Measurements from ENCODE around the gene ABI2.
"Not testable (repeated sequence)": the region's sequence is repeated elsewhere in the genome, so short reads cannot be mapped to it uniquely, and the experiment has no call there.

Gene ABI2

DNA sequence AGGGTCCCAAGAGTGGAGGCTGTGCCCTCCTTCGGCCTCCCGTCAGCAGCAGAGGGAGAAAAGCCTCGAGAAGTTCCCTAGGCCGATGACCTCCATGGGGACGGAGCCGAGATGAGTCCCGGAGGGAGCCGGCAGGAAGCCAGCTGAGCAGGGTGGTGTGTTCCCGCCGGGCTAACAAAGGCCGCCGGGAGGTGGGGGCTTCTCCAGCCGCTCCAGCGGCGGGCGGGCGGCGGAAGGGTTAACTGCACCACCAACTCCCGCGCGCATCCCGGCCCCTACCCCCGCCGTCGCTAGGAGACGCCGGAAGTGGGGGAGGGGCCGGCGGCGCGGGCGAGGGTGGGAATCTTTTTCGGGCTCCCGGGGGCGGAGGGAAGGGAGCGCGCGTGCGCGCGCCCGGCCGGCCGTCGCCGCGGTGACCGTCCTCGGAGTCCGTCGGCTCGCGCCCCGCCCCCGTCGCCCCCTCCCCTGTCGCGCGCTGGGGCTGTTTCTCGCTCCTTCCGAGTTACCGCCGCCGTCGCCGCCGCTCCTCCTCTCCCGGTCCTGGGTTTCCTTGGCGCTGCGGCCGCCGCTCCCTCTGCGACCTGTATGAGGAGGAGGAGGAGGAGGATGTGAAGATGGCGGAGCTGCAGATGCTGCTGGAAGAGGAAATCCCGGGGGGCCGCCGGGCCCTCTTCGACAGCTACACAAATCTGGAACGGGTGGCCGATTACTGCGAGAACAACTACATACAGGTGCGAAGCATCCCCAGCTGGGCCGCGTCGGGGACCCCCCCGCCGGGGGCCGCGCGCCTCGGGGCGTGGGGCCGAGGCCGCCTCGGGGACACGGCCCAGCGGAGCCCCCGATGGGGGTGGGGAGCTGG lies at the start of gene ABI2:
Gene ABI2 (plus strand): TSS at position 494 of the 859 bp plus-strand sequence. CDS start 121 bp downstream, at position 615.
- in situ Hi-C loops (cut with MboI; ENCODE audit: low pct_unique_long_range_greater_than_20kb, low sequenced_read_pairs): no loop called here
- DNase-seq: peak; percentile 90

- no peak for DNase-seq
- in situ Hi-C loops (cut with MboI; ENCODE audit: low pct_unique_long_range_greater_than_20kb, low sequenced_read_pairs): no loop called here
These were observed 48.9 kb upstream of the ABI2 start for GRCh38 chr2:203279288-203279687.

GRCh38 chr2:203280428-203281064 lies 47.6 kb upstream of the ABI2 start:
- no peak for DNase-seq
- in situ Hi-C loops (cut with MboI; ENCODE audit: low pct_unique_long_range_greater_than_20kb, low sequenced_read_pairs): no loop called here

DNA sequence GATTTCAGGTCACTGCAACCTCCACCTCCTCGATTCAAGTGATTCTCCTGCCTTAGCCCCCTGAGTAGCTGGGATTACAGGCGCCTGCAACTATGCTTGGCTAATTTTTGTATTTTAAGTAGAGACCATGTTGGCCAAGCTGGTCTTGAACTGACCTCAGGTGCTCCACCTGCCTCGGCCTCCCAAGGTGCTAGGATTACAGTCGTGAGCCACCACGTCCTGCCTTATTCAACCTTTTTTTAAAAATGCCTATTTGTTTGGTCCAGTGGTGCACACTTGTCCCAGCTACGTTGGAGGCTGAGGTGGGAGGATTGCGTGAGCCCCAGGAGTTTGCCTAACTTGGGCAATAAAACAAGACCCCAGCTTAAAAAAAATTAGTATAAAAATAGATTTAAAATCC lies 46.1 kb upstream of the ABI2 start:
- DNase-seq: no peak
- in situ Hi-C loops (cut with MboI; ENCODE audit: low pct_unique_long_range_greater_than_20kb, low sequenced_read_pairs): no loop called here

- DNase-seq: no peak
- in situ Hi-C loops (cut with MboI; ENCODE audit: low pct_unique_long_range_greater_than_20kb, low sequenced_read_pairs): no loop called here
These were observed 41.7 kb upstream of the ABI2 start for GRCh38 chr2:203286532-203286931.

GRCh38 chr2:203301667-203302066 lies 26.5 kb upstream of the ABI2 start:
- DNase-seq: no peak
- in situ Hi-C loops (cut with MboI; ENCODE audit: low pct_unique_long_range_greater_than_20kb, low sequenced_read_pairs): no loop called here

DNA sequence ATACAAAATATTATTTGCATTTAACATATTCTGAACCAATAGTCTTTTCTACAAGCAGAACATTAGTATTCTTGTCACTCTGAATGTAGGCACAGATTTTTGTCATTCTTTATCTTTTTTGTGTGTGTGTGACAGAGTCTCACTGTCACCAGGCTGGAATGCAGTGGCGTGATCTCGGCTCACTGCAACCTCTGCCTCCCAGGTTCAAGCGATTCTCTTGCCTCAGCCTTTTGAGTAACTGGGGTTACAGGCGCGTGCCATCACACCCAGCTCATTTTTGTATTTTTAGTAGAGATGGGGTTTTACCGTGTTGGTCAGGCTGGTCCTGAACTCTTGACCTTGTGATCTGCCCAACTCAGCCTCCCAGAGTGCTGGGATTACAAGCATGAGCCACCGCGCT lies 25.6 kb upstream of the ABI2 start:
- DNase-seq; in situ Hi-C loops (cut with MboI; ENCODE audit: low pct_unique_long_range_greater_than_20kb, low sequenced_read_pairs): not testable (repeated sequence)

DNA sequence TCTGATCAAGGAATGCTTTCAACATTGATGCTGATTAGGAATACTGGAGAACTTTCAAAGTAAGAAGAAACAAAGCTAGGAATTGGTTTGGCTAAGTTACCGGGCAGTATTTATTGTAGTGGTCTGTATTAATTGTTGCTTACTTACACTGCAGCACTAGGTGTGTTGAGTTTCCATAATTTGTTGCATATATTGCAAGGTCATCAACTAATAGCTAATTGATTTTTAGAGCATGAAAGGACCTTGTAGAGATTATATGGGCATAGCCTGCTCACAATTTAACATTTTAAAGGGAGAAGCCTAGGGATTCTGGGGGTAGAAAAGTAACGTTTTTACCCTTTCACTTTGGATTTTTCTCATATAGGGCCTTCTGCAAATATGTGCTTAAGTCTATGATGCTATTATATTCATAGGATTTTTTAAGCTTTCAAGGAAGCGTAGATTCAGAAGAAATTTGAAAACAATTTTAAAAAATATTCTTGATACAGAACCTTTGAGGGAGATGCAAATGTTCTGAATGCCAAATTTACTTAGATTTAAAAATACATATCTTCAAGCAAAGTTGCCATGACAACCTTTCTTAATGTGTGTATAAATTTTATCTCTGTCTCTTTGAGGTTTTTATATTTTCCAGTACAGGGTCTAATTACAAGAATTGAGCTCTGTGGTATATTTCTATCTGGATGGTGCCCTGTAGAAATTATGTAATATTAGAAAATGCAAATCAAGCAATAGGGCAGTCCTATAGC lies 17.3 kb upstream of the ABI2 start:
- in situ Hi-C loops (cut with MboI; ENCODE audit: low pct_unique_long_range_greater_than_20kb, low sequenced_read_pairs): no loop called here
- DNase-seq: no peak

- in situ Hi-C loops (cut with MboI; ENCODE audit: low pct_unique_long_range_greater_than_20kb, low sequenced_read_pairs): no loop called here
These were observed 1.8 kb upstream of the ABI2 start for GRCh38 chr2:203326356-203326755.

DNA sequence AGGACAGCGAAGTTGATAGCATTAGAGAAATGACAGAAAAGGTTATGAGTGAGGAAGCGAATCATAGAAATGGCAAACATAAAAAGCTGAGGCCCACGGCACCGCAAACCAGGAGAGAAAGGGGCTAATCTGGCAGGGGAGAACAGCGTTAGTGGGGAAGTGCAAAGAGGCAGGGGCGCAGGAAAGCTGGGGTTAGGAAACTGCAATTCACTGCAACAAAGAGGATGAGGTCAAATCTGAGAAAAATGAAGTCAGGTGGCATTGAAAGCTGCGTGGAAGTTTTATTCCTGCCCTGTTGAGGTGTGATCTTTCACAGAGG lies 653 bp upstream of the ABI2 start:
- in situ Hi-C loops (cut with MboI; ENCODE audit: low pct_unique_long_range_greater_than_20kb, low sequenced_read_pairs): no loop called here
- DNase-seq: no peak

More at GRCh38 chr2:203326356-203326755, 1.8 kb upstream of the ABI2 start:
- no peak for DNase-seq

DNA sequence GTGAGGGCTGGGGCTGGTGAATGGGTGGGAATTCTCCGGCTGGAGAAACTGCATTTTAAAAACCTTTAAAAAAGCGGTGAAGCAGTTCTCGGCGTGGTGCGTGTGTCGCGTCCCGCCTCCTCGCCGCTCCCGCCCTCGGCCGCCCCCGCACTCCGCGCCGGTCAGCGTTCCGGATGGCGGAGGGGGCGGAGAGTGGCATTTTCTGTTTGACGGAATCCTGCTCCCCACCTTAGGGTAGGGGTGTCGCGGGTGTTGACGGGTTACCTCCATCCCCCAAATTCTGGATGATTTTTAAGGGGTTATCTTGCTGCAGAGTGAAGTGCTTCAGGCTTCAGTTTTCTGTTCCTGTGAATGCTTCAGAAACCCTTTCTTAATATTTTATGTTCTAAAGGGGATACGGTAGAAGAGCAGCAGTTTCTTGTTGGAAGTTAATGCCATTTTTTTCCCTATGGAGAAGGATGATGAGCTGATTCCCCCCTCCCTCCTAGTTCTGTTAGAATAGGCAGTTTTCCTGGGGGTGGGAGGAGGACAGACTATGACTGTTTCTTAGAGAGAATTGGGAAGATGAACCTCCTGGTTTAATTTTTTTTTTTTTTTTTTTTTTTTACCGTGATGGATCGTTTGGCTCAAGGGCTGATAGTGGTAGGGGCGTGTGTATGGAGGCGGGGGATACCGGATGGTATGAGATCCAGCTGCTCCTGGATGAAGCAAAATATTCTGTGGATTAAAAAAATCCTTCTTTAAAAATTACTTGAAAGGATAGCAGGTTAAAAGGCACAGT lies 756 bp downstream of the ABI2 start:
- DNase-seq: peak; percentile 53

DNA sequence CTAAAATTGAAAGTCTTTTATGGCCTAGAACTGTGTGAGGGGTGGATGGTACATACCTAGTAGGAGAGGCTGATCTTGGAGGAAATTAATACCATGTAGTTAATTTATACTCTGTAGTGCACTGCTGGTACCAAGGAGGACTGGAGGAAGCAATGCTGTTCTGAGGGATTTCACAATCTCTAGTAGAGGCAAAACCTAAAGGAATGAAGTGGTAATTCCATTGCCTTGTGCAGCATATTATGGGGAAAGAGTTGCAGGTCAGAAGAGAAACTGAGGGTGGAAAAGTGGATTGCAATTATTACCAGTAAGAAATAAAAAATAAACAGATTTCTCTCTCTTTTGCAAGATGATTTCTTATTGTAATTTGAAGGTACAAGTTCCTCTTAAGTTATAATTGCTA lies 2.2 kb downstream of the ABI2 start:
- DNase-seq: peak; percentile 11
- in situ Hi-C loops (cut with MboI; ENCODE audit: low pct_unique_long_range_greater_than_20kb, low sequenced_read_pairs): no loop called here

More for the DNA sequence above, 756 bp downstream of the ABI2 start:
- in situ Hi-C loops (cut with MboI; ENCODE audit: low pct_unique_long_range_greater_than_20kb, low sequenced_read_pairs): no loop called here

DNA sequence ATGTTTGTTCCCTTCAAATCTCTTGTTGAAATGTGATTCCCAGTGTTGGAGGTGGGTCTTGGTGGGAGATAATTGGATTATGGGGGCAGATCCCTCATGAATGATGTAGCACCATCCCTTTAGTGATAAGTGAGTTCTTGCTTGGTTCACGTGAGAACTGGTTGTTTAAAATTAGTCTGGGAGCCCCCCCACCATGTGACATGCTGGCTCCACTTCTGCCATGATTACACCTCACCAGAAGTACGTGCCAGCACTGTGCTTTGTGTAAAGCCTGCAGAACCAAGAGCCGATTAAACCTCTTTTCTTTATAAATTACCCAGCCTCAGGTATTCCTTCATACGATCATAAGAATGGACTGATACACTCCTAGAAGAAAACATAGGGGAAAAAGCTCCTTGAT lies 10.1 kb downstream of the ABI2 start:
- in situ Hi-C loops (cut with MboI; ENCODE audit: low pct_unique_long_range_greater_than_20kb, low sequenced_read_pairs): no loop called here
- DNase-seq: no peak

DNA sequence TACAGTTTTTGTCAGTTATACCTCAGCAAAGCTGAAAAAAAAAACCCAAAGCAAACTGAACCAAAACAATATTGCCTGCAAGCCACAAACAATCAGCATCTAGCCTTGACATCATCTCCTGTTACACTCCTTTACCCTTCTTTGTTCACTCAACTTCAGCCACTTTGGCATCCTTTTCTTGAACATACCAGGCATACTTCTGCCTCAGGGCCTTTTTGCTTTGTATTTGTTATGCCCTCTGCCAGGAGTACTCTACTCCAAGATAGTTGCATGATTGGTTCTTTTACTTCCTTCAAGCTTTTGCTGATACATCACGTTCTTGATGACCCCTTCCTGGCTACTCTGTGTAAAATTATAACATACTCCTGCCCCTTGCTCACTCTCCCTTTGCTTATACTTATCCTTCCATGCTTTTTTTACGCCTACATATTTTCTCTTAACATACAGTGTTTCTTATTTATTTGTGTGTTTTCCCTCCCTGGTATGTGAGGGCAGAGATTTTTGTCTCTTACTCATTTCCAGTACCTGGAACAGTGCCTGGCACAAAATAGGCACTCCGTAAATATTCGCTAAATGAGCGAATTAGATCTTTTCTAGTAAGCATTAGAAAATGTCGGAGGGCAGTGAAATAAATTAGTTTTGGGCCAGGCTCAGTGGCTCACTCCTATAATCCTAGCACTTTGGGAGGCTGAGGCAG lies 12.7 kb downstream of the ABI2 start:
- in situ Hi-C loops (cut with MboI; ENCODE audit: low pct_unique_long_range_greater_than_20kb, low sequenced_read_pairs): no loop called here
- DNase-seq: no peak

- no peak for DNase-seq
- in situ Hi-C loops (cut with MboI; ENCODE audit: low pct_unique_long_range_greater_than_20kb, low sequenced_read_pairs): no loop called here
These were observed 13.6 kb downstream of the ABI2 start for GRCh38 chr2:203341741-203342310.

- in situ Hi-C loops (cut with MboI; ENCODE audit: low pct_unique_long_range_greater_than_20kb, low sequenced_read_pairs); DNase-seq: not testable (repeated sequence)
These were observed 14.2 kb downstream of the ABI2 start for GRCh38 chr2:203342374-203342773.

- DNase-seq: no peak
- in situ Hi-C loops (cut with MboI; ENCODE audit: low pct_unique_long_range_greater_than_20kb, low sequenced_read_pairs): no loop called here
These were observed 16.5 kb downstream of the ABI2 start for GRCh38 chr2:203344667-203345066.

DNA sequence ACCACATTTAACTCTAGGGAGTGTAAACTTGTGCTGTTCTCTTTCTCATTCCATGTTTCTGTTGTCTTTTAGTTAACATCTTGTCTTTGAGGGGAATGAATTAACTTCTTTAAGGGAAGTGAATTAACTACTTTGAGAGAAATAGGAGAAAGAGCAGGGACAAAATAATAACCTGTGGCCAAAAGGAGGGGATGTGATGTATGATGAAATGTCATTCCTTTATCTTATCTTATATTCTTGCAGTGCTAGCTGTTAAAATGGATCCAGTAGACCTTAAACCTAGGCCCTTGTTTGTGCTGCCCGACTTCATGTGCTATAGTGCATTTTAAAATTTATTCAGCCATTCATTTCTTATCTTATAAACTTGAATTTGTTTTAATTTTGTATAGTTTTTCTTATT lies 18.4 kb downstream of the ABI2 start:
- in situ Hi-C loops (cut with MboI; ENCODE audit: low pct_unique_long_range_greater_than_20kb, low sequenced_read_pairs): no loop called here
- DNase-seq: no peak

All from KBM-7 (cell line).